Mesodermal cell (in vitro differentiated cells): Measurements from ENCODE around the gene JPT2.
"Not testable (repeated sequence)": the region's sequence is repeated elsewhere in the genome, so short reads cannot be mapped to it uniquely, and the experiment has no call there.

Experiments
- H3K27ac ChIP-seq: 2 replicates; pipeline ENCODE4 v1.7.0; 2013; ENCODE audit warnings: mild to moderate bottlenecking, low read depth, low read length, moderate library complexity; ENCODE audit not compliant: severe bottlenecking
- H3K36me3 ChIP-seq: 2 replicates; pipeline ENCODE4 v1.7.1; 2013; ENCODE audit warnings: mild to moderate bottlenecking, low read length, moderate library complexity; ENCODE audit not compliant: control insufficient read depth, insufficient read depth
- H3K4me1 ChIP-seq: one replicate; pipeline ENCODE4 v1.7.1; 2013; ENCODE audit warnings: mild to moderate bottlenecking, low read length; ENCODE audit not compliant: insufficient read depth, control insufficient read depth, poor library complexity, severe bottlenecking
- H3K4me3 ChIP-seq: 2 replicates; pipeline ENCODE4 v1.7.0; 2013; ENCODE audit warnings: low read length, control low read depth, mild to moderate bottlenecking; ENCODE audit not compliant: insufficient read depth, poor library complexity, severe bottlenecking; ENCODE audit errors: extremely low read depth
- H3K9me3 ChIP-seq: 2 replicates; pipeline ENCODE4 v1.7.1; 2013; ENCODE audit warnings: mild to moderate bottlenecking, low read length, moderate library complexity; ENCODE audit not compliant: control insufficient read depth
- WGBS, 2 experiments: methylation state at CpG; one replicate each; pipeline ENCODE4 v1.1.5; 2013; ENCODE audit warnings: missing lambda C conversion rate in 2 of 2; ENCODE audit not compliant: insufficient coverage in 2 of 2; 5-methylcytosine and 5-hydroxymethylcytosine counted together

The JPT2 gene

DNA sequence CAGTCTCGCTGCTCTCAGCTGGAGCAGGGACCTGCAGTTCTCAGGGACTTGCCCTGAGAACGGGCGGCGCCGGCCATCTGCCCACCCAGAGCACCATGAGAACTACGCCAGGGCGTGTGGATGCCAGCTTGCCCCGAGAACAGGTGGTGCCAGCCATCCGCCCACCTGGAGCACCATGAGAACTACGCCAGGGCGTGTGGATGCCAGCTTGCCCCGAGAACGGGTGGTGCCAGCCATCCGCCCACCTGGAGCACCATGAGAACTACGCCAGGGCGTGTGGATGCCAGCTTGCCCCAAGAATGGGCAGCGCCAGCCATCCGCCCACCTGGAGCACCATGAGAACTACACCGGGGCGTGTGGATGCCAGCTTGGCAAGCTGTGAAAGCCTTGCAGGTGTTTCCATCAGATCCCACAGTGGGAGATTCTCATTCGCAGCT lies 54.5 kb downstream of the JPT2 start:
- H3K36me3 ChIP-seq: peaks cover 51% of the 10 kb centered on the region
- not testable (repeated sequence) for H3K27ac ChIP-seq
- H3K9me3 ChIP-seq: peaks cover 12% of the 10 kb centered on the region

DNA sequence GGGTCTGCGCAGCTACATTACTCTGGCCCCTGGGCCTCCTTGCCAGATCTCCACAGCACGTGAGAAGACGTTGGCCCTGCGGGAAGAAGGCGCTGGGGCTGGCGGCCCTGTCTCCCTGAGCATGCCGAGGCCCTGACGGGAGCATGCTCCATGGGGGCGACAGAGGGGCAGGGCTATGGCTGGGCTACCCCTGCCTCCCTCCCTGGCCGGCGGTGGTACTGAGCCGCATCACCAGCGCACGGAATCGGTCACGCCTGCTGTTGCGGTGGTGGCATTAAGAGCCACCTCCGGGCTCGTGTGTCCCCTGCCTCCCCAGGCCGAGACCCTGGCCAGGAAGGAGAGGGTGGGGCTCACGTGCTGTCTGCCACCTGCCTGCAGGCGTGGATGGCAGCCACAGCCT lies 56.0 kb downstream of the JPT2 start:
- H3K4me1 ChIP-seq: no peaks in the 10 kb centered on the region
- H3K36me3 ChIP-seq: peaks cover 41% of the 10 kb centered on the region
- 98% methylated on average over 21 to 22 of the region's 22 CpGs for WGBS, 2 experiments
- H3K9me3 ChIP-seq: peaks cover 21% of the 10 kb centered on the region
- no peak overlapping the region for H3K4me3 ChIP-seq
- no peak overlapping the region for H3K27ac ChIP-seq

More for the DNA sequence above, 54.5 kb downstream of the JPT2 start:
- H3K4me3 ChIP-seq, H3K4me1 ChIP-seq: not testable (repeated sequence)
- 94 to 98% methylated on average over 16 to 21 of the region's 21 CpGs for WGBS, 2 experiments

DNA sequence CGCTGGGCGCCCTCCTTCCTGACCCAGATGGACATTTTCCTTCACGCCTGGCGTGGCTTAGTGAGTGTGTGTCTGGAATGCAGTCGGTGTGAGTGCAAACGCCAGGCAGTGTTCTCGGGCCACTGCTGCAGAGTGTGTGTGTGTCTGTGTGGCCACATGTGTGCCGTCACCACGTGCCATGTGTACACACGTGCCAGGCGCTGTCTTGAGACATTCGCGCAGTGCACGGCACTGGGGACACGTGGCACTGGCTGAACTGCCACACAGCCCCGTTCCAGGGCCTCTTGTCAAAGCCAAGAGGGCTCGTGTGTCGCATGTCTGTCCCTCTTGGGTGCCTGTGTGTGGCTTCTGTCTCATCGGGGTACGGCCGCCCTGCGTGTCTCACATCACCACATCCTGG lies 56.7 kb downstream of the JPT2 start:
- 97% methylated on average over 22 of the region's 22 CpGs for WGBS, 2 experiments
- peaks cover 21% of the 10 kb centered on the region for H3K9me3 ChIP-seq

DNA sequence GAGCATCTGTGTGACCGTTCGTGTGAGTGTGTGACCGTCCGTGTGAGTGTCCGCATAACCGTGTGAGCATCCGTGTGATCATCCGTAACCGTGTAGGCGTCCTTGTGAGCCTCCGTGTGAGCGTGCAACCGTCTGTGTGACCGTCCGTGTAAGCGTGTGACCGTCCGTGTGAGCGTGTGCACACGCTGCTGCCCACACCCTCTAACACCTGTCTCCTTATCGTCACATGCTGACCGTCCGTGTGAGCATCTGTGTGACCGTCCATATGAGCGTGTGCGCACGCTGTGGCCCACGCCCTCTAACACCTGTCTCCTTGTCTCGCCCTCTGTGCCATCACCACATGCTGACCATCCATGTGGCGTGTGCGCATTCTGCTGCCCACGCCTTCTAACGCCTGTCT lies 62.2 kb downstream of the JPT2 start:
- H3K36me3 ChIP-seq: peaks cover 29% of the 10 kb centered on the region
- H3K9me3 ChIP-seq: peaks cover 15% of the 10 kb centered on the region
- peaks cover 5% of the 10 kb centered on the region for H3K4me1 ChIP-seq
- no peak overlapping the region for H3K27ac ChIP-seq
- H3K4me3 ChIP-seq: no peak overlapping the region
- WGBS, 2 experiments: 97 to 98% methylated on average over 33 of the region's 33 CpGs

More for the DNA sequence above, 56.7 kb downstream of the JPT2 start:
- H3K4me3 ChIP-seq: no peak overlapping the region
- no peaks in the 10 kb centered on the region for H3K4me1 ChIP-seq
- H3K36me3 ChIP-seq: peaks cover 35% of the 10 kb centered on the region
- H3K27ac ChIP-seq: no peak overlapping the region

DNA sequence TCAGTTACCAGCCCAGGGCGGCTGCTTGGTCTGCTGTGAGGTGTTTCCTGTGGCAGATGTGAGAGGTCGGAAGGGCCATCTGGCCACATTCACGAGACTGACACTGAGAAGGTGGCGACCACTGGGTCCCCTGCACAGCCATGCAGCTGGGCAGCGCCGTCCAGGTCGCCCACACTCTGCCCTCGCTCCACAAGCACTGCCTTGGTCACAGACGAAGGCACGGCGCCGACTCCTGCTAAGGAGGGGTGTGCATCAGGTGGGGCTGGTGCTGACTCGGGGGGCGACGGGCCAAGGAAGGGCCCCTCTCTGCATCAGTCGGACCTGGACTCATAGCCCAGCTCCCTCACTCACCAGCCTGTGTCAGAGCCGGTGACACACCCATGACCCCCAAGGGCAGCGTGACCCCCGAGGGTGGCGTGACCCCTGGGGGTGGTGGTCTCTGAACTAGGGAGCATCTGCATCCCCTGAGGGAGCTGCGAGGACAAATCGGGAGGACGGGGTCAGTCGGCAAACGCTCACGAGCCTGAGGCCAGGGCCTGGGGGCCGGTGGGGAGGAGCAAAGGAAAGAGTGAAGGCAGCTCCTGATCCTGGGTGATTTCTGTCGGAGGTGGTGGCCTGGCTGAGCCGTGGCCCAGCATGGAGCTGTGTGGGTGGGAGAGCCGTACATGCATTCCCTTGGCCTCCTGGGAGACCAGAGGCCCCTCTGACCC lies 62.9 kb downstream of the JPT2 start:
- H3K36me3 ChIP-seq: peaks cover 32% of the 10 kb centered on the region
- H3K4me1 ChIP-seq: peaks cover 12% of the 10 kb centered on the region
- H3K4me3 ChIP-seq: no peak overlapping the region
- no peak overlapping the region for H3K27ac ChIP-seq
- H3K9me3 ChIP-seq: peaks cover 15% of the 10 kb centered on the region
- WGBS, 2 experiments: 91 to 94% methylated on average over 25 to 27 of the region's 30 CpGs

DNA sequence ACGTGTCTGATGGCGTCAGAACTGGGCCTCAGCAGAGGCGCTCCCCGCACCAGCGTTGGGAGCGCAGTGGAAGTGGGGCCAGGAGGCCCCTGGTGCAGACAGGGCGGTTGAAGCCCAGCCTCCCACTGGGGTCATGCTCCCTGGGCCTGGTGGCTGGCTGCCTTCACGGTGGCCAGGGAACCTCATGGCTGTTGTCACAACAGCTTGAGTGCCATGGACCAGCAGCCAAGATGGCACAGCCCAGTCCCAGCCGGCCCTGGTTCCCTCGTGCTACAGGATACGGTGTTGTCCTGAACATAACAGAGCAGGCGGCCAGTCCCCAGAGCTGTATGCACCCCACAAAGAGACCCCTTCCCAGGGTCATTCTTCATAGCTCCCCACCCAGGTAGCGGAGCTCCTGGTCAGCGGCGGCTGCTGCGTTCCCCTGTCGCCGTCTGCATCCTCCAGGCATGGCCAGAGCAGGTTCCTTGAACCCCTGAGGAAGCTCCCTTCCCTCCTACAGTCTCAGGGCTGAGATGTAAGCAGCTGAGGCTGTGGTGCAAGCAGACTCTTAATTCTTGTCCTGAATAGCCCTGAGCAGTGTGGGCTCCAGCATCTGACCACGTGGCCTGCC lies 63.6 kb downstream of the JPT2 start:
- peaks cover 14% of the 10 kb centered on the region for H3K9me3 ChIP-seq

DNA sequence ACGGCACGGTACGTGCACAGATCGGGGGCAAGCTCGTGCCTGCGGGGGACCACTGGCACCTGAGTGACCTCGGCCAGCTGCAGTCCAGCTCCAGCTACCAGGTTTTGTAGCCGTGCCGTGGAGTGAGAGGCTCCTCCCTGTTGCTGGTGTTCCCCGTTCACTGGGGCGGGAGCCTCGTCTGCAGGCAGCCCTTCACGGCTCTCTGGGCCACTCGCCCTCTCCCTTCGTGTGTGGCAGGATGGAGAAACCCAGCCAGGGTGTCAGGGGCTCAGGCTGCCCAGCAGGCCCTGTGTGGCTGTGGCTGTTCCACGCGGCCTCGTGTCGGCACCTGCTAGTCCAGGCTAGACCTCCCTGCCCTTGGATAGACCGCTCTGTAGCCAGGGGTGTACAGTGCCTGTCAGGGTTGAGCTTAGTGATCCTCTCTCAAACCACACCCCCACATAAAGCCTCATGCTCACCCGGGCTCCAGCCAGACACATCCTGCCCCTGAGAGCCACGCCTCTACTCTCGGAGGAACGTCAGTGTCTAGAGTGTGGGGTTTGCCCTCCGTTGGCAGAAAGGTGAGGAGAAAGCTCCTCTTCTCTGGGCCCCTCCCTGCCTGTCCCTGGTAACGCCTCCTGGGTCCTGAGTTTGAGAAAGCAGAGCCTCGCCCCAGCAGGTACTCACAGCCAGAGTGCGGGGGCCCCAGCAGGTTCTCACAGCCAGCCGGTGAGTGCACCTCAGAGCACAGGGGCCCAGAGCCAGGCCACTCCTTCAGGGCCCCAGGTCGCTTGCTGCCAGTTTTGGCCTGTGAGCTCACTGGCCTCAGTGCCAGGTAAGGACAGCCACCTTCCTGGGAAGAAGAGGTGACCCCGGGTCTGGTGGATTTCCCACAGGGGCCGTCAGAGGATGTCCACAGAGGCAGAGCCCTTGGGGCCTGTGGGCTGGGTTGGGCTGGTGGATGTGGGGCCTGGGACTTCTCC lies 65.6 kb downstream of the JPT2 start:
- peaks cover 54% of the 10 kb centered on the region for H3K36me3 ChIP-seq
- H3K9me3 ChIP-seq: peaks cover 3% of the 10 kb centered on the region
- H3K4me1 ChIP-seq: peaks cover 24% of the 10 kb centered on the region
- no peak overlapping the region for H3K27ac ChIP-seq
- no peak overlapping the region for H3K4me3 ChIP-seq
- WGBS, 2 experiments: 95 to 96% methylated on average over 25 to 30 of the region's 32 CpGs

More for the DNA sequence above, 63.6 kb downstream of the JPT2 start:
- 91 to 94% methylated on average over 11 to 18 of the region's 19 CpGs for WGBS, 2 experiments
- H3K27ac ChIP-seq: no peak overlapping the region
- peaks cover 34% of the 10 kb centered on the region for H3K36me3 ChIP-seq
- peaks cover 19% of the 10 kb centered on the region for H3K4me1 ChIP-seq
- no peak overlapping the region for H3K4me3 ChIP-seq

DNA sequence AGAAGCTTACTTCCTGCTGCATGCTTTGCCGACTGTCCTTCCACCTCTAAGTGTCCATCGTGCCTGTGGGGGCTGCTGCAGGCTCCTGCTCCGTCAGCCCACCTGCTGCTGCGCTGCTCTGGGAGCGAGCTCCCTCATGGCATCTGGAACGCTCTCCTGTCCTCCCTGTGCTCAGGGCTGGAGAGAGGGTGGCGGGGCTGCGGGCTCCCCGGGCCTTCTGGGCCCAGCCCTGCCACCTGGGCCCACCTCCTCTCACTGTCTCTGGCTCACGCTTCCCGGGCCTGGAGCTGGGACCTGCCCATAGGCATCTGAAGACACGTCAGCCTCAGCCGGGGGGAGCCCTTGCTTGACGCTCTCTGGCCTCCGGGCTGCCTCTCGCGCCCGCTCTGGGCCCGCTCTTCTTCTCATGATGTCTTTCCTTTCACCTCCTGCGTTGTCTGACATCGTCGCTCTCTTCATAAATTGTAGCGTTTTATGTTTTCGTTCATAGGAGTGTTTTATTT lies 66.3 kb downstream of the JPT2 start:
- Histone ChIP-seq H3K4me3 (no peak overlapping the region), H3K9me3 (no peaks in the 10 kb centered on the region), H3K4me1 (peaks cover 24% of the 10 kb centered on the region), H3K27ac (no peak overlapping the region), H3K36me3 (peaks cover 61% of the 10 kb centered on the region)
- WGBS, 2 experiments: 92 to 93% methylated on average over 15 to 19 of the region's 24 CpGs

DNA sequence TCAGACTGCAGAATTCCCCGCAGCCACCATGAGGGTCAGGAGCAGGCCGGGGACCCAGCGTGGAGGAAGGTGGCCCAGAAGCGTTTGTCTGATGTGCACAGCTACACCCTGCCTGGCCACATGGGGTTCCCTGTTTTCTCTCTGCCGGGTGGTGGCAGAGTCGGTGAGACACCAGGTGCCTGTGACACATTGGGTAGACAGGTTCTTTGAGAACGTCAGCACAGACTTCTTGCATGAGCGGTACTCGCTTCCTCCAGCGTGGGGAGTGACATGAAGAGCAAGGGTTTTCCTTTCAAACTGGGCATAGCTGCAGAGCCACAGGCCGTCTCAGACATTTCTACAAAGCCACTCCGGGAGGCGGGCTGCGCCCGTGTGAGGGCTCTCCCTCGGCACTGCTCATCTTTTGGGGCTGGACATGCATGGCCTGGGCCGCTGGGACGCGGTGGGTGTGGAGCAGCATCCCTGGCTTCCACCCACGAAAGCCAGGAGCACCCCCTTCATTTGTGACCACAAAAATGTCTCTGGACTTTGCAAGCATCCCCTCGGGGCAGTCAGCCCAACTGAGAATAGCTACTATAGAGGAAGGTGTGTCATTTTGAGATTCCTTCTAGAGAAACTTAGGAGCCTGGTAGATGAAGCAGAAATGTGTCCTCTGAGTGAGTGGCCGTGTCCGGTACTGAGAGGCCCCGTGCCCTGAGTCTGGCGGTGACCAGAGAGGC lies 67.3 kb downstream of the JPT2 start:
- Histone ChIP-seq H3K27ac (peak overlapping the region; percentile 94), H3K9me3 (no peaks in the 10 kb centered on the region), H3K4me3 (no peak overlapping the region), H3K4me1 (peaks cover 24% of the 10 kb centered on the region), H3K36me3 (peaks cover 64% of the 10 kb centered on the region)
- 95 to 96% methylated on average over 24 of the region's 25 CpGs for WGBS, 2 experiments
